Endometrial microvascular endothelial cells (primary cell): ENCODE results near the gene TRAP1. TPM values are rescaled to one million over a fixed set of nuclear protein-coding genes. Genes with fewer than 3 reads are reported as not detected.

Experiments used
- in situ Hi-C: cut with HindIII; loops from 2 replicates; pipeline ENCODE4 v1.10.0; 2017; ENCODE audit warnings: low sequenced_read_pairs, low pct_unique_long_range_greater_than_20kb; ENCODE audit errors: inconsistent ontology term
- total RNA-seq: library from RNA; depleted of rRNA; stranded (reverse); fragments of >200 nt; gene quantifications from one replicate; pipeline ENCODE4 v1.2.3, GENCODE V29; 2015; ENCODE audit errors: inconsistent ontology term

TRAP1 gene
- total RNA-seq, result 159 TPM

GRCh38 chr16:3717235-3718018 lies at the start of gene TRAP1:
Gene TRAP1, minus strand, starts transcription at chr16:3717524. Its CDS starts 16 bp downstream, at chr16:3717508.
- in situ Hi-C loops, result no loop called here

- in situ Hi-C loops, result no loop called here
These were observed 48.9 kb upstream of the TRAP1 start for GRCh38 chr16:3766177-3766576.

- in situ Hi-C loops, result no loop called here
These were observed 47.1 kb upstream of the TRAP1 start for GRCh38 chr16:3764409-3764808.

GRCh38 chr16:3762107-3762750 lies 44.9 kb upstream of the TRAP1 start:
- in situ Hi-C loops, result no loop called here

- in situ Hi-C loops, result no loop called here
These were observed 44.2 kb upstream of the TRAP1 start for GRCh38 chr16:3761375-3762106.

- in situ Hi-C loops, result no loop called here
These were observed 43.2 kb upstream of the TRAP1 start for GRCh38 chr16:3760518-3760917.

- in situ Hi-C loops, result no loop called here
These were observed 42.4 kb upstream of the TRAP1 start for GRCh38 chr16:3759736-3760135.

- in situ Hi-C loops, result no loop called here
These were observed 38.8 kb upstream of the TRAP1 start for GRCh38 chr16:3756113-3756512.

- in situ Hi-C loops, result no loop called here
These were observed 37.9 kb upstream of the TRAP1 start for GRCh38 chr16:3755249-3755648.

- in situ Hi-C loops, result no loop called here
These were observed 37.4 kb upstream of the TRAP1 start for GRCh38 chr16:3754772-3755171.

- in situ Hi-C loops, result no loop called here
These were observed 36.9 kb upstream of the TRAP1 start for GRCh38 chr16:3754081-3754703.

- in situ Hi-C loops, result no loop called here
These were observed 35.7 kb upstream of the TRAP1 start for GRCh38 chr16:3752984-3753383.

- in situ Hi-C loops, result no loop called here
These were observed 34.6 kb upstream of the TRAP1 start for GRCh38 chr16:3751878-3752277.

- in situ Hi-C loops, result no loop called here
These were observed 31.0 kb upstream of the TRAP1 start for GRCh38 chr16:3748307-3748706.

GRCh38 chr16:3745751-3746355 lies 28.5 kb upstream of the TRAP1 start:
- in situ Hi-C loops, result no loop called here

GRCh38 chr16:3744018-3744417 lies 26.7 kb upstream of the TRAP1 start:
- in situ Hi-C loops, result no loop called here

- in situ Hi-C loops, result no loop called here
These were observed 23.6 kb upstream of the TRAP1 start for GRCh38 chr16:3740934-3741333.

GRCh38 chr16:3740186-3740585 lies 22.9 kb upstream of the TRAP1 start:
- in situ Hi-C loops, result no loop called here

- in situ Hi-C loops, result no loop called here
These were observed 22.3 kb upstream of the TRAP1 start for GRCh38 chr16:3739636-3740035.
